B cell (primary cell): Measurements from ENCODE around the gene LSP1. TPM values are rescaled to one million over a fixed set of nuclear protein-coding genes. Genes with fewer than 3 reads are reported as not detected.

Experiments used
- ATAC-seq: fragments of 200-7000 bp; cut with Tn5 transposase; one replicate; pipeline ENCODE4 v1.10.0; 2021; ENCODE audit warnings: low read depth, mild to moderate bottlenecking, moderate number of reproducible peaks, moderate library complexity
- CTCF ChIA-PET: fragments of 350-600 bp; sonication (Branson Sonifier 250); formaldehyde crosslinking; loops from one replicate; lab custom pipeline; 2021; ENCODE audit warnings: antibody characterized with exemption, inconsistent platforms; lab: Charles Lee
- POLR2A ChIA-PET: fragments of 350-600 bp; sonication (Branson Sonifier 250); formaldehyde crosslinking; loops from one replicate; lab custom pipeline; 2021; ENCODE audit warnings: antibody characterized with exemption; lab: Charles Lee
- DNase-seq: peaks from one replicate; pipeline ENCODE4 v3.0.0; 2013
- H2AFZ ChIP-seq: 2 replicates; pipeline ENCODE4 v1.6.1; 2012; ENCODE audit warnings: mild to moderate bottlenecking, low read depth, low read length; ENCODE audit not compliant: insufficient read depth, poor library complexity, severe bottlenecking
- H3K27ac ChIP-seq, 2 donors: 1 replicate in 1 of 2; 2 replicates in 1 of 2; pipeline ENCODE4 v1.5.1; 2012 to 2013; ENCODE audit warnings: low read length in 2 of 2, mild to moderate bottlenecking in 2 of 2, moderate library complexity in 1 of 2
- H3K27me3 ChIP-seq, 4 experiments: fragments of 200-600 bp in 1 of 4; sonication (generic) in 1 of 4; replicated peaks in 1 of 4; 1 replicate in 2 of 4; 2 replicates in 2 of 4; pipeline versions ENCODE4 v1.6.1 to v1.7.0; 2013 to 2016; ENCODE audit warnings: low read length in 3 of 4, mild to moderate bottlenecking in 2 of 4, mixed read lengths in 1 of 4, moderate library complexity in 1 of 4; ENCODE audit not compliant: insufficient read depth in 4 of 4, control insufficient read depth in 3 of 4; ENCODE audit errors: control extremely low read depth in 1 of 4
- H3K36me3 ChIP-seq, 2 experiments: replicated peaks in 1 of 2; 1 replicate in 1 of 2; 2 replicates in 1 of 2; pipeline versions ENCODE4 v1.6.1 to v1.7.1; 2013; ENCODE audit warnings: low read length in 1 of 2; ENCODE audit not compliant: insufficient read depth in 2 of 2, control insufficient read depth in 1 of 2; ENCODE audit errors: control extremely low read depth in 1 of 2, extremely low read depth in 1 of 2
- H3K4me1 ChIP-seq, 2 donors: fragments of 200-600 bp in 1 of 2; sonication (generic) in 1 of 2; 1 replicate in 1 of 2; 2 replicates in 1 of 2; pipeline versions ENCODE4 v1.5.1 to v1.6.1; 2013 to 2017; ENCODE audit warnings: low read length in 2 of 2; ENCODE audit not compliant: control insufficient read depth in 2 of 2, insufficient read depth in 2 of 2
- H3K4me2 ChIP-seq: replicated peaks from 2 replicates; pipeline ENCODE3; 2012; ENCODE audit warnings: mild to moderate bottlenecking, low read depth, low read length; ENCODE audit not compliant: poor library complexity, severe bottlenecking
- H3K4me3 ChIP-seq, 5 experiments: fragments of 200-600 bp in 1 of 5; sonication (generic) in 1 of 5; 1 replicate in 3 of 5; 2 replicates in 2 of 5; pipeline versions ENCODE4 v1.5.1 to v1.7.0; 2011 to 2016; ENCODE audit warnings: low read length in 4 of 5, mild to moderate bottlenecking in 4 of 5, low read depth in 2 of 5, control low read depth in 1 of 5, moderate library complexity in 1 of 5; ENCODE audit not compliant: insufficient read depth in 1 of 5; ENCODE audit errors: control extremely low read depth in 1 of 5, extremely low read depth in 1 of 5
- H3K79me2 ChIP-seq: fragments of 200-600 bp; sonication (generic); one replicate; pipeline ENCODE4 v1.6.0; 2016; ENCODE audit warnings: low read length; ENCODE audit not compliant: control insufficient read depth, insufficient read depth
- H3K9ac ChIP-seq: fragments of 200-600 bp; sonication (generic); 2 replicates; pipeline ENCODE4 v1.6.1; 2017; ENCODE audit warnings: mild to moderate bottlenecking, low read length, moderate library complexity
- H3K9me3 ChIP-seq, 3 donors: one replicate each; pipeline versions ENCODE4 v1.6.1 to v1.7.1; 2013; ENCODE audit warnings: low read length in 2 of 3; ENCODE audit not compliant: control insufficient read depth in 2 of 3, insufficient read depth in 1 of 3; ENCODE audit errors: control extremely low read depth in 1 of 3
- H4K20me1 ChIP-seq: 2 replicates; pipeline ENCODE4 v1.6.0; 2012; ENCODE audit warnings: mild to moderate bottlenecking, low read length; ENCODE audit not compliant: insufficient read depth, control insufficient read depth, poor library complexity, severe bottlenecking
- H3K27ac Mint-ChIP-seq: one replicate; pipeline ENCODE4 v1.8.0; 2021; ENCODE audit warnings: mixed read lengths
- H3K27me3 Mint-ChIP-seq: one replicate; pipeline ENCODE4 v1.8.0; 2021; ENCODE audit warnings: mixed read lengths
- H3K4me1 Mint-ChIP-seq: one replicate; pipeline ENCODE4 v1.8.0; 2021; ENCODE audit warnings: mixed read lengths
- H3K4me3 Mint-ChIP-seq: one replicate; pipeline ENCODE4 v1.8.0; 2021; ENCODE audit warnings: mixed read lengths
- H3K9me3 Mint-ChIP-seq: one replicate; pipeline ENCODE4 v1.8.0; 2022; ENCODE audit warnings: mixed read lengths; ENCODE audit not compliant: insufficient read depth
- CTCF ChIP-seq: fragments of 200-600 bp; IDR thresholded peaks from one replicate; pipeline ENCODE4 v1.8.0; 2022; ENCODE audit warnings: antibody characterized with exemption, mild to moderate bottlenecking
- EZH2 ChIP-seq: IDR thresholded peaks from 2 replicates; pipeline ENCODE4 v1.6.1; 2012; ENCODE audit warnings: borderline replicate concordance, low read depth, mild to moderate bottlenecking, moderate library complexity, low read length; ENCODE audit not compliant: insufficient read depth, poor library complexity, severe bottlenecking
- WGBS: methylation state at CpG from one replicate; pipeline ENCODE4 v1.1.5; 2013; ENCODE audit warnings: missing lambda C conversion rate; ENCODE audit not compliant: insufficient coverage; 5-methylcytosine and 5-hydroxymethylcytosine counted together
- intact Hi-C: fragments of 100-400 bp; cut with micrococcal nuclease; formaldehyde crosslinking; loops from one replicate; pipeline ENCODE4 v1.10.0; 2022
- polyA plus RNA-seq: library from polyadenylated mRNA; depleted of rRNA; stranded (reverse); fragments of >200 nt; gene quantifications from 2 replicates; pipeline ENCODE4 v1.2.3, GENCODE V29; 2012
- total RNA-seq, 2 donors: library from RNA; stranded (reverse); fragments of 120-200 nt in 1 of 2; gene quantifications; 1 replicate in 1 of 2; 2 replicates in 1 of 2; pipeline versions ENCODE4 v1.2.3 to v1.2.4, GENCODE V29; 2013 to 2022

The LSP1 gene
- total and polyA plus RNA-seq, 2 donors (not counting 1 experiment from before 2014, with no cell fraction given) = 249 to 446 TPM

GRCh38 chr11:1815751-1816150, 37.1 kb upstream of the LSP1 start:
- peaks cover 0 to 15% (median 7%) of the 10 kb centered on the region in 3 donors for H3K9me3 ChIP-seq
- Mint-ChIP-seq H3K27me3 (peaks cover 23% of the 10 kb centered on the region), H3K4me3 (no peak overlapping the region), H3K4me1 (no peaks in the 10 kb centered on the region), H3K9me3 (peaks cover 5% of the 10 kb centered on the region), H3K27ac (no peak overlapping the region)
- no peak for ATAC-seq
- H2AFZ ChIP-seq = no peak overlapping the region
- intact Hi-C loops = no loop called here
- H3K4me1 ChIP-seq = no peaks in the 10 kb centered on the region
- 87% methylated on average over 7 of the region's 7 CpGs for WGBS
- no peak overlapping the region for H3K4me3 ChIP-seq
- no peak overlapping the region for H3K27ac ChIP-seq
- ChIA-PET POLR2A (no interaction called here), CTCF (no interaction called here)
- H3K36me3 ChIP-seq = no peaks in the 10 kb centered on the region
- H3K9ac ChIP-seq = no peak overlapping the region
- TF ChIP-seq CTCF (no peak), EZH2 (no peak)
- H4K20me1 ChIP-seq = no peaks in the 10 kb centered on the region
- H3K27me3 ChIP-seq = no peaks in the 10 kb centered on the region
- H3K4me2 ChIP-seq = no peak overlapping the region
- no peaks in the 10 kb centered on the region for H3K79me2 ChIP-seq
- DNase-seq = no peak

GRCh38 chr11:1817000-1817399, 35.9 kb upstream of the LSP1 start:
- no peaks in the 10 kb centered on the region for H3K4me1 ChIP-seq
- no peak overlapping the region for H3K9ac ChIP-seq
- no peaks in the 10 kb centered on the region for H3K36me3 ChIP-seq
- H3K27ac Mint-ChIP-seq = no peak overlapping the region
- POLR2A ChIA-PET = no interaction called here
- H3K9me3 ChIP-seq = peaks cover 0 to 13% (median 7%) of the 10 kb centered on the region in 3 donors
- H2AFZ ChIP-seq = no peak overlapping the region
- H3K4me3 Mint-ChIP-seq = no peak overlapping the region
- H4K20me1 ChIP-seq = no peaks in the 10 kb centered on the region
- peaks cover 20% of the 10 kb centered on the region for H3K27me3 Mint-ChIP-seq
- ATAC-seq (no peak), DNase-seq (no peak)
- H3K4me2 ChIP-seq = no peak overlapping the region
- no peaks in the 10 kb centered on the region for H3K4me1 Mint-ChIP-seq
- CTCF ChIA-PET = interaction anchor here (1.3 to 2.6 kb wide), 2 partner anchors 16 to 186 kb away, joined by 3 to 9 read pairs; no protein-coding TSS in a partner anchor
- intact Hi-C loops = no loop called here
- no peak overlapping the region for H3K4me3 ChIP-seq
- WGBS = 78% methylated on average over 1 of the region's 5 CpGs
- H3K79me2 ChIP-seq = no peaks in the 10 kb centered on the region
- no peaks in the 10 kb centered on the region for H3K27me3 ChIP-seq
- no peak for TF ChIP-seq EZH2
- TF ChIP-seq CTCF = no peak
- peaks cover 5% of the 10 kb centered on the region for H3K9me3 Mint-ChIP-seq
- no peak overlapping the region for H3K27ac ChIP-seq
